NCI-H1048 (cell line): ENCODE measurements around the gene TTC31.

ENCODE experiments used
- DNase-seq: peaks from one replicate; lab custom pipeline; 2025; lab: John Stamatoyannopoulos, UW

The TTC31 gene

DNA sequence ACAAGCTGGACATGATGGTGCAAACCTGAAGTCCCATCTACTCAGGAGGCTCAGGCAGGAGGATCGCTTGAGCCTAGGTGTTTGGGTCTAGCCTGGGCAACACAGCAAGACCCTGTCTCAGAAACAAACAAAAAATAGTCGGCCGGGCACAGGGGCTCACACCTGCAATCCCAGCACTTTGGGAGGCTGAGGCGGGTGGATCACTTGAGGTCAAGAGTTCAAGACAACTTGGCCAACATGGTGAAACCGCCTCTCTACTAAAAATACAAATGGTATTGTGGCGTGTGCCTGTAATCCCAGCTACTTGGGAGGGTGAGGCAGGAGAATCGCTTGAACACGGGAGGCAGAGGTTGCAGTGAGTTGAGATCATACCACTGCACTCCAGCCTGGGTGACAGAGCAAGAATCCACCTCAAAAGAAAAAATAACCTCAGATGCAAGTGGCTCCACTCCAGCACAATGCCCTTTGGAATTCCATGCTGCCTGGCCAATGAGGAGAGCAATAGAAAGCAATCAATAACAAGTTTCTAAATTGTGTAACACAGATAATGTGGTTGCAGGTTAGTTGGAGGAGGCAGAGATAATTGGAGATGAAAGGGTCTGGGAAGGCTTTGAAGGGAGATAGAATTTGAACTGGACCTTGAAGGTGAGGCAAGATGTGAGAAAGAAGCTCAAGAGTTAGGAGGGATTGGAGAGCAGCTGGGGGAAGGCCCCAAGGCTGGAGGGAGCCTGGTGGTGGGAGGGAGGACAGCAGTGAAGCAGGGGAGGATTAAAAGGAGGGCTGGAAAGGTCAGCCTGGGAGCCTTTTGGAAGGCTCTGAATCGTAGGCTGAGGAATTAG, 6.0 kb downstream of the TTC31 start:
- no peak for DNase-seq

DNA sequence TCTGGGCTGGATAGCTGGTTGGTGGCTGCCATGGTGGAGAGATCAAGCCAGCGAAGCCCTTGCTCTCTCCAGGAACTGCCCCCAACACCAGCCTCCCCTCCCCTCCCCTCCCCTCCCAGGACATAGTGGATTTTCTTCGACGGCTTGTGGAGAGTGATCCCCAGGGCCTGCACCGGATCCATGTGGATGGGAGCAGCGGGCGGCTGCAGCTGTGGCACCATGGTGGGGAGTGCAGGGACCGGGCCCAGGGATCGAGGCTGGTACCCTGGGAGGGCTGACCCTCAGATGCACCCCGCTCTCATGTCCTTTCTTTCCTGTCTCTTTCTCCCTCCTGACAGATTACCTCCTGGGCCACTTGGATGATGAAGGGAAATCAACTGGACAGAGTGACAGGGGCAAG, 7.0 kb downstream of the TTC31 start:
- DNase-seq = no peak

DNA sequence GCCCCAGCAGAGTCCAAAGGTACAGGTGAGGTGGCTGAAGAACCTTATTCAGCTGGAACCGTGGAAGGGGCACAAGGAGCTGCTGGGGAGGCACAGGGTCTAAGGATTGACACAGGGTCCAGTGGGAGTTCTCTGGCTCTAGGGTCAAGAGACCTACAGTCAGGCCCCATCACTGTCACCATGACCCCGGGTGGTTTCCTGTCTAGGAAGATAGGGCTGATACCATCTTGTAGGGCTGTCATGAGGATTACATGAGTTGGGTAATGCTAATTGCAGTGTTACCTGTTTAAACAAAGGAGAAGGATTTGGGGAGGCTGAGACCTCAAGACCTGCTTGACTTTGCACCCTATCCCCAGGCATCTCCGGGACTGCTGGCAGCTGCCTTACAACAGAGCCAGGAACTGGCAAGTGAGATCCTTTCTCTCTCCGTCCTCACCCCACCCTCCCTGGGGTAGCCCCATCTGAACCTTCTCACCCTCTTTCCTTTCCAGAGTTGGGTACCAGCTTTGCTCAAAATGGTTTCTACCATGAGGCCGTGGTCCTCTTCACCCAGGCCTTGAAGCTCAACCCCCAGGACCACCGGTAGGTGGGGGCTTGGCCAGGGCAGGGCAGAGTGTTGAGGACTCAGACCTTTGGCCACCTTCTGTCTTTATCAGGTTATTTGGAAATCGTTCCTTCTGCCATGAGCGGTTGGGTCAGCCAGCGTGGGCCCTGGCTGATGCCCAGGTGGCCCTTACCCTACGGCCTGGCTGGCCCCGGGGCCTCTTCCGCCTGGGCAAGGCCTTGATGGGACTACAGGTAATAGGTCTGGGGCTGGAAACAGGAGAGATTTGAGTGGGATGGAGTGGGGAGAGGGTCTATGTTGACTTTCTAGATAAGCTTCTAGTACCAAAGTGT, 9.0 kb downstream of the TTC31 start:
- DNase-seq = no peak

- DNase-seq = no peak
Measured at GRCh38 chr2:74493546-74493945, 10.7 kb downstream of the TTC31 start.

- DNase-seq = no peak
Measured at GRCh38 chr2:74495440-74495839, 12.6 kb downstream of the TTC31 start.

GRCh38 chr2:74496997-74497776, 14.3 kb downstream of the TTC31 start:
- DNase-seq = no peak

DNA sequence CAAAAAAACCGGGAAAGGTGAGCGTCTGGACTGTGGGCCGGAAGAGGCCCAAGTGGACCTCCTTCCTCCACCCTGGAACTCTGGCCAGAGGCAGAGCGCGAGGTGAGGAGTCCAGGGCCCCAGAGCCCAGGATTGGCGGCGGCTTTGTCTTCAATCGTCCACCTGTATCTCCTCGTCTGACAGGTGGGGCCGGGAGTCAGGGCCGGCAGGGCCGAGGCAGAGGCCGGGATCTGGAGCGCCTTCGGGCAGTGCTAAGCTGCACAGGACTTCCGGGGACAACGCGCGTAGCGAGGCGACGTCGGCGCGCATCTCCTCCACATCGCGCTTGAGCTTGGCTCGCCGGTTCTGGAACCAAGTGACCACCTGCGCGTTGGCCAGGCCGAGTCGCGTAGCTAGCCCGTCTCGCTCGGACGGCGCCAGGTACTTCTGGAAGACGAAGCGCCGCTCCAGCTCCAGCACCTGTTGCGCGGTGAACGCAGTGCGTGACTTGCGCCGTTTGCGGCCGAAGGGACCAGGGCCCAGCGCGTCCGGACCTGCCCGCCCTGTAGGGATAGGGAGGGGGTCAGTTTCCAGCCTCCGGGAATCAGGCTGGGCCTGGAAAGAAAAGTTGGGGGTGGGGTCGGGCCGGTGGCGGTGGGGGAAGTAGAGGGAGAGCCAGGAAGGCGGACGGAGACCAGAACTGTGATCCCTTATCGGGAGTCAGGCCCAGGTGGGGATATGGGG, 15.1 kb downstream of the TTC31 start:
- no peak for DNase-seq

DNA sequence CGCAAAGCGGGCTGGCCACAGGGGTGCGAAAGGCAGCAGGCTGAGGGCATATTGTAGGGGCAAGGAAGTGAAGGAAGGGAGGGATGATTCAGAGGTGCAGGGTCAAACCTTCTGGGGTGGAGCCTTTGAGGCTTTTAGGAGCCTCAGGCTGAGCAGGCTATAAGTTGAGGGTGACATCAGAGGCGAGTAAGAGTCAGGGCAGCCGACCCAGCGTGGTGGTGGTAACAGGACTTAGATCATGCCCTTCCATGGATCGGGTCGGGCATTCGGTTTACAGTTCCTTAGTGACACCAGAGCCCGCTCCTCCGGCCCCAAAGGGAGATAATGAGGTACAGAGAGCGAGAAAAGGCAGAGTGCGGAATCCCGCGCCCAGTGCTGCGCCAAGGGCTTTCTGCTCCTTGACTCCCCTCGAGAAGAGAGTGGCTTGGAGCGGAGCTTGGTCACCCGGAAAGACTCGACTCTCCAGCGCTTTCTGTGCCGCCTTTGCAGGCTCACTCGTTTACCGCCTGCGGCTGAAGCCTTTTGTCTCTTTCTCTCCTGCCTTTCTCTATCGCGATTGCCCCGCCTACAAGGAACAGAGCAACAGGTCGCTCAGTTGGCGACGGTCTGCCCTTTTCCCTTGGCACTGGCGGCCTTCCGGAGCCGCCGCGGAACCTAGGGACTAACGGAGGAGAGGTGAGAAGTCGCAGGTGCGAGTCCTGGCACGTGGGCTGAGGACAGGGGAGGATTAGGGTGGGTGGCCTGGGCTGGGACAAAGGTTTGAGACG, 15.8 kb downstream of the TTC31 start:
- DNase-seq = no peak

DNA sequence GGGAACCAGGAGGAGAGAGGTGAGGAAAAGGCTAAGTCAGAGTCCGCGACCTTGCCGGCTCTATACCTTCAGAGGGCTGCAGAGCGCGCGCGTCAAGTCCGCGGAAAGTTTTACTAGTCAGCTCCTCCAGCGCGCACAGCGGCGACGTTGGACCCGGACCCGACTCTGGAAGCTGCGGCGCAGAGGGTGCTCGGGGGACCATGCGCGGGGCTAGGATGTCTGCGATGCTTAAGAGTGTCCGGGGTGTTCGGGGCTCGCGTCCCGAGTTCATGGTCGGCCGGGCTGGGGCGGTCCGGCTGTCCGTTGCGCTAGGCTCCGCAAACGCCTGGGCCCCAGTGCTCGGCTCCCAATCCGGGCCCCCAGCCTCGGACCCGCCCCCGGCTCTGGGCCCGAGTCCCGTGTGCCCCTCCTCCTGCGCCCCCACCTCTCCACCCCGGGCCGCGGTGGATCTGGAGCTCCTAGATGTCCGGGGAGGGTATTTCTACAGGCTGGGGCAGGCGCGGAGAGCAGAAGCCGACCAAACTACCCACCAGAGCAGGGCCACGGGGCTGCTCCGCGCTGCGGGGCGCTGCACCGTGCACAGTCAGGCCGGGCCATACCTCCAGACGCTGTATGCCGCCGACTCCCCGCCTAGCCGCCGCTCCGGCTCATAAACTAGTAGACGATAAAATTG, 16.5 kb downstream of the TTC31 start, which contains the start of gene LBX2:
TSS of gene LBX2 (minus strand) at position 337 of the 673 bp plus-strand sequence. CDS start at position 271, 66 bp downstream.
- DNase-seq = no peak

DNA sequence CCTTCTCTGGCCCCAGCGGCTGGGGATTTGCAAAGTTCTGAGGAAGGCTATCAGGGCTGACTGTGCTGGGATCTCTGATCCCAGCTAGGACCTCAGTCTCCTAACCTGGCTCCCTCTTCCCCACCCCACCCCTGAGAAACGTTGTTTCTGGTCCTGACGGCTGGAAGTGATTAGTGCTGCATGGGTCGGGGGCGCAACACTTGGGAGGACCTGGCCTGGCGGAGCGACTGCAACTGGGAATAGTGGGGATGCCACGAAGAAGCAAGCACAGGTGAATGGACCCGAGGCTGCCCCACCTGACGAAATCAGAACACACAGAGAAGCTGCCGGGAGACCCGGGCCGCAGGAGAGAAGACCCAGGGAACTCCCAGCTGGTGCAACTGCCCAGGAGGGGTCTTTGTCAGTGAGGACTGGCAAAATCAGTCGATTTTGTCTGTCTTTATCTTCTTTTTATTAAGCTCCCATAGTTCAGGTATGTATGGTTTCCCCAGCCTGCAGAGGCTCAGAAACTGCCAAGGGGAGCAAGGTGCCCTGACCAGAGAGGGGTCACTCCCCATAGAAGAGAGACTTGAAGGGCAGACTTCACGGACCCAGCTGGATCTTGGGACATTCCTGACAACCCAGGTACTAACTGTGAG, 17.2 kb downstream of the TTC31 start:
- no peak for DNase-seq

- no peak for DNase-seq
Measured at GRCh38 chr2:74500578-74500946, 17.7 kb downstream of the TTC31 start.

GRCh38 chr2:74501335-74502071, 18.6 kb downstream of the TTC31 start:
- no peak for DNase-seq

- no peak for DNase-seq
Measured at GRCh38 chr2:74502147-74502719, 19.4 kb downstream of the TTC31 start.

GRCh38 chr2:74502720-74503505, 20.0 kb downstream of the TTC31 start:
- no peak for DNase-seq

GRCh38 chr2:74503506-74504475, 20.9 kb downstream of the TTC31 start:
- DNase-seq = no peak

DNA sequence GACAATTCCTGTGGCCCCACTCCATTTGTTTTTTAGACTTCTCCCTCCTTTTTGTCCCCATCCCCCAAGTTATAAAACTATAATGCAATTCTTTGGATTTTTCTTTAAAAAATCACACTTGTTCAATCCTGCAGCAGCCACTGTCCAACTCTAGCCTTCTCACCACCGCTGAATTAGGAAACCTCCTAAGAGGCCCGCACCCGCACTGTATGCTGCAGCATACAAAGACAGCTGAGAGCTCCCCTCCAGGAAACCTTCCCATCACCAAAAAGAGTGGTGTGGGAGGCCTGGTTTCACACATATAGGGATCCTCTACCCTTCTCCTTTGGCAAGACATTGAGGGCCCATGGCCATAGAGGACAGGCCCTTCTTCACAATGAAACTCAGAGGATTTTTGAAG, 21.7 kb downstream of the TTC31 start:
- no peak for DNase-seq
